Measurements from ENCODE around the gene PUSL1.

DNA sequence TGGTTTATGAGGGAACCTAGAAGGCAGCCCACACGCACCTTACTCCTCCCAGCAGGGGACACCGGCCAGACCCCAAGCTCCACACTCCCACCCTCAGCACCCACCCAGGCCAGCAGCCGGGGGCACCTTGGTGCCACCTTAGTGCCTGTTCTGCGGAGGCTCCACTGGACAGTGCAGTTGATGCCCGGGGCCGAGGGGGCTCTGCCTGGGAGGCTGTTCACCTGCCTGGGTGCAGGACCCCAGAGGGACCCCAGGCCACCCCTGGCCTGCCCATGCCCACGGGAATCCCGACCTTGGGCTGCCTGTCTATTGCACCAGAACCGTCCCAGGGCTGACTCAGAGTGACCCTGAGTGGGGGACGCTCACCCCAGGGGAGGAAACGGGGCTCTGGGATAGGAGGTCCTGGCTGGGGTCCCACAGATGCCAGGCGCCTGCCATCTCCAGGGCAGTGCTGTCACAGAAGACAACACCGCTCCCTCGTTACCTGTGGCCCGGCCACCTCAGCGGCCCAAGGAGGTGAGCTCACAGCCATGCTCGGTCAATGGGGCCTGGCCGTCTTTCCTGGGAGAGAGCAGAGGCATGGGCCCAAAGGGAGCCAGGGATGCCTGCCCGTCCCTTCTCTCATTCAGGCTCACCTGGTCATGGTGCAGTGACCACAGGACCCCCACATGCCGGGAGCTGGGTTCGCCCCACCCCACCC lies 27.5 kb upstream of the PUSL1 start:
- TF ChIP-seq, protein P1, sequence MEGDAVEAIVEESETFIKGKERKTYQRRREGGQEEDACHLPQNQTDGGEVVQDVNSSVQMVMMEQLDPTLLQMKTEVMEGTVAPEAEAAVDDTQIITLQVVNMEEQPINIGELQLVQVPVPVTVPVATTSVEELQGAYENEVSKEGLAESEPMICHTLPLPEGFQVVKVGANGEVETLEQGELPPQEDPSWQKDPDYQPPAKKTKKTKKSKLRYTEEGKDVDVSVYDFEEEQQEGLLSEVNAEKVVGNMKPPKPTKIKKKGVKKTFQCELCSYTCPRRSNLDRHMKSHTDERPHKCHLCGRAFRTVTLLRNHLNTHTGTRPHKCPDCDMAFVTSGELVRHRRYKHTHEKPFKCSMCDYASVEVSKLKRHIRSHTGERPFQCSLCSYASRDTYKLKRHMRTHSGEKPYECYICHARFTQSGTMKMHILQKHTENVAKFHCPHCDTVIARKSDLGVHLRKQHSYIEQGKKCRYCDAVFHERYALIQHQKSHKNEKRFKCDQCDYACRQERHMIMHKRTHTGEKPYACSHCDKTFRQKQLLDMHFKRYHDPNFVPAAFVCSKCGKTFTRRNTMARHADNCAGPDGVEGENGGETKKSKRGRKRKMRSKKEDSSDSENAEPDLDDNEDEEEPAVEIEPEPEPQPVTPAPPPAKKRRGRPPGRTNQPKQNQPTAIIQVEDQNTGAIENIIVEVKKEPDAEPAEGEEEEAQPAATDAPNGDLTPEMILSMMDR (conservative IDR thresholded peaks at IDR 0.05; ENCODE audit: low read depth, low read length): no peak
- no peak for TF ChIP-seq EZH2 (IDR thresholded peaks at IDR 0.05; ENCODE audit: low read length, unreplicated experiment)

Data from PC-3 (cell line).